Measurements from ENCODE around the gene SRCAP.

GRCh38 chr16:30761427-30761927 lies 62.5 kb downstream of the SRCAP start:
- TF ChIP-seq CTCF (conservative IDR thresholded peaks at IDR 0.05) (no peak), EZH2 (IDR thresholded peaks at IDR 0.05; ENCODE audit: low read depth) (no peak)

Data from PC-9 (cell line).